SH-SY5Y (cell line): ENCODE results near the gene HOXB5.

Experiments
- GATA2 ChIP-seq: IDR thresholded peaks from 2 replicates; pipeline ENCODE4 v1.6.1; 2011; ENCODE audit warnings: mild to moderate bottlenecking, low read depth, low read length
- GATA3 ChIP-seq: IDR thresholded peaks from 2 replicates; pipeline ENCODE4 v1.6.1; 2011; ENCODE audit warnings: low read depth, mild to moderate bottlenecking, low read length, moderate library complexity

DNA sequence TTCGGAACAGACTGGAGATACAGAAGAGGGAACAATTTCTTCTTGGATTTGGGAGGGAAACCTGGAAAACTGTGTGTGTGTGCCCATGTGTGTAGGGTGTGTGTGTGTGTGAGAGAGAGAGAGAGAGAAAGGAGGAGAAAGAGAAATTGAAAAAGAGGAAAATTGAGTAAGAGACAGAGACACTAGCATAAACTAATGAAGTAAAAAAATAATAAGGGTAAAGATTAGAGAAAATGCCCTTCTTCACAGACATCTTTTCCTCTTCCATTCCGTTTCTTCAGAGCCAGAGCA, 34.8 kb downstream of the HOXB5 start:
- TF ChIP-seq GATA2 (no peak), GATA3 (no peak)
